ENCODE measurements around the gene RIPK1. TPM values are rescaled to one million over a fixed set of nuclear protein-coding genes. Genes with fewer than 3 reads are reported as not detected.
"Not testable (repeated sequence)": the region's sequence is repeated elsewhere in the genome, so short reads cannot be mapped to it uniquely, and the experiment has no call there.

Gene RIPK1
- total RNA-seq, 1 donor from 2014 or later: 6.2 TPM

DNA sequence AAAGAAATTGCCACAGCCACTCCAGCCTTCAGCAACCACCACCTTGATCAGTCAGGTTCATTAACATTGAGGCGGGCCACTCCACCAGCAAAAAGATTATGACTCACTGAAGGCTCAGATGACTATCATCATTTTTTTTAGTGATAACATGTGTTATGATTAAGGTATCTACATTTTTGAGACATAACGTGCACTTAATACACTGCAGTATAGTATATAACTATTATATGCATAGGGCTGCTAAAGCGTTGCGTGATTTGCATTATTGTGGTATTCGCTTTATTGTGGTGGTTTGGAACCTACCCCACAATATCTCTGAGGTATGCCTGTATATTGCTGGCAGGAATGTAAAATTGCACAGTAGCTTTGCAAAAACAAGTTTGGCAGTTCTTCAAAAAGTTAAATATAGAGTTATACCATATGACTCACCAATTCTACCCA lies 6.8 kb upstream of the RIPK1 start:
- no peak for TF ChIP-seq CTCF (IDR thresholded peaks at IDR 0.05; ENCODE audit: borderline replicate concordance)
- H3K27ac ChIP-seq (replicated peaks): no peak overlapping the region
- no peak for DNase-seq
- H3K27me3 ChIP-seq (ENCODE audit: low read depth): no peaks in the 10 kb centered on the region
- intact Hi-C loops (cut with micrococcal nuclease): no loop called here
- H3K4me3 ChIP-seq: no peak overlapping the region
- peaks cover 23% of the 10 kb centered on the region for H3K4me1 ChIP-seq
- H3K9me3 ChIP-seq (replicated peaks): no peaks in the 10 kb centered on the region
- H3K36me3 ChIP-seq: no peaks in the 10 kb centered on the region

DNA sequence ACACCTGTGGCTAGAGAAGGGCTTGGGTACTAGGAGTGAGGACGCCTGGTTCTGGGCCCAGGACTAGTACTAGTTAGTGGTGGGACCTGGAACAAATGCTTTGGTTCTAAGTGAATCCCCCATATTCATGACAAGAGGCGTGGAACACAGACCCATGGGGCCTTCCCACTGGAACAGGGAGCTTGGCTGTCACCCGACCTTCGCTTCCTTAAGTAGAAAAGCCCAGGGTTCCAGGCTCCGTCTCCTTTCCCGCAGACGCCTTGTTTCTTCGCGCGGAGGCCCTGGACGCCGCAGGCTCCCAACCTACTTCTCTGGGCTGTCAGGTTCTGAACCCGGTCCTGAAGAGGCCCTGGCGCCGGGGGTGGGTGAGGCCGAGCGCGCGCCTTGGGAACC lies 5.0 kb upstream of the RIPK1 start:
- intact Hi-C loops (cut with micrococcal nuclease); H3K27me3 ChIP-seq (ENCODE audit: low read depth); H3K36me3 ChIP-seq; H3K9me3 ChIP-seq (replicated peaks); DNase-seq: not testable (repeated sequence)
- Histone ChIP-seq H3K4me3 (peak overlapping the region; percentile 91), H3K27ac (replicated peaks) (peak overlapping the region; percentile 98), H3K4me1 (peaks cover 40% of the 10 kb centered on the region)

GRCh38 chr6:3063733-3064700 lies 4.3 kb upstream of the RIPK1 start:
- TF ChIP-seq CTCF (IDR thresholded peaks at IDR 0.05; ENCODE audit: borderline replicate concordance): peak; percentile 18
- H3K9me3 ChIP-seq (replicated peaks): no peaks in the 10 kb centered on the region
- peak overlapping the region; percentile 91 for H3K4me3 ChIP-seq
- no peaks in the 10 kb centered on the region for H3K36me3 ChIP-seq
- intact Hi-C loops (cut with micrococcal nuclease): no loop called here
- peak overlapping the region; percentile 98 for H3K27ac ChIP-seq (replicated peaks)
- peak; percentile 97 for DNase-seq
- H3K4me1 ChIP-seq: peaks cover 44% of the 10 kb centered on the region
- no peaks in the 10 kb centered on the region for H3K27me3 ChIP-seq (ENCODE audit: low read depth)

- Histone ChIP-seq H3K36me3 (no peaks in the 10 kb centered on the region), H3K27ac (replicated peaks) (no peak overlapping the region), H3K27me3 (ENCODE audit: low read depth) (no peaks in the 10 kb centered on the region), H3K4me1 (peaks cover 75% of the 10 kb centered on the region), H3K4me3 (no peak overlapping the region), H3K9me3 (replicated peaks) (no peaks in the 10 kb centered on the region)
- DNase-seq: no peak
- intact Hi-C loops (cut with micrococcal nuclease): no loop called here
- TF ChIP-seq CTCF (IDR thresholded peaks at IDR 0.05; ENCODE audit: borderline replicate concordance): no peak
Measured at GRCh38 chr6:3071568-3071967, 3.3 kb downstream of the RIPK1 start.

- Histone ChIP-seq H3K27me3 (ENCODE audit: low read depth) (no peaks in the 10 kb centered on the region), H3K4me3 (no peak overlapping the region), H3K4me1 (peaks cover 64% of the 10 kb centered on the region), H3K9me3 (replicated peaks) (no peaks in the 10 kb centered on the region), H3K36me3 (peaks cover 7% of the 10 kb centered on the region), H3K27ac (replicated peaks) (no peak overlapping the region)
- intact Hi-C loops (cut with micrococcal nuclease): no loop called here
- DNase-seq: no peak
- no peak for TF ChIP-seq CTCF (IDR thresholded peaks at IDR 0.05; ENCODE audit: borderline replicate concordance)
Measured at GRCh38 chr6:3072798-3073197, 4.5 kb downstream of the RIPK1 start.

DNA sequence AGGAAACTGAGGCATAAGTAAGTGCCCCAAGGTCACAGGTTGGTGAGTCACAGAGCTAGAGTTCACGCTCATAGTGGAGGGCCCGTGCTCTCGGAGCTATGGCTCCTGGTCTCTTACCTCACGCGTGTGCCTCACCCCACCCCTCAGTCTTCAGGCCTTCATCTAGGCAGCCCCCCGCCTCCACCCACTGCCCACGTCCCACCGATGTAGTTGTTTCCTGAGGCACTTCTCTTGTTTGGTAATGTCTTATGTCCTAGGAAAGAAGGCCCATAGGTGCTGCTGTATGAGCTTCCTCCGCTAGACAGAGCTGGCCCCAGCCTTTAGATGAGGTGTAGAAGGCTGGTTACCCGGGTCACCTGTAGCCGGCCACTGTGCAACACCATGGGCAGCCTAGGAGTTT lies 5.1 kb downstream of the RIPK1 start:
- no peak overlapping the region for H3K27ac ChIP-seq (replicated peaks)
- no peaks in the 10 kb centered on the region for H3K27me3 ChIP-seq (ENCODE audit: low read depth)
- DNase-seq: no peak
- H3K4me3 ChIP-seq: no peak overlapping the region
- no peaks in the 10 kb centered on the region for H3K9me3 ChIP-seq (replicated peaks)
- no peak for TF ChIP-seq CTCF (IDR thresholded peaks at IDR 0.05; ENCODE audit: borderline replicate concordance)
- peaks cover 59% of the 10 kb centered on the region for H3K4me1 ChIP-seq
- intact Hi-C loops (cut with micrococcal nuclease): no loop called here
- peaks cover 13% of the 10 kb centered on the region for H3K36me3 ChIP-seq

All from left ventricle myocardium inferior (tissue), 1 donor.